ENCODE measurements around the gene LPCAT1. TPM values are rescaled to one million over a fixed set of nuclear protein-coding genes. Genes with fewer than 3 reads are reported as not detected.
"Not testable (repeated sequence)": the region's sequence is repeated elsewhere in the genome, so short reads cannot be mapped to it uniquely, and the experiment has no call there.

The LPCAT1 gene
- total and polyA plus RNA-seq, 2 experiments from 2014 or later = 78.0 to 255 TPM

- TF ChIP-seq ZNF331 (CRISPR knock-in tag; IDR thresholded peaks at IDR 0.05; ENCODE audit: low read depth) (no peak), EZH2phosphoT487 (IDR thresholded peaks at IDR 0.05; ENCODE audit: unreplicated experiment) (no peak), ZNF114 (CRISPR knock-in tag; IDR thresholded peaks at IDR 0.05) (no peak), CTCF (conservative IDR thresholded peaks at IDR 0.05; ENCODE audit: low read depth in 2 of 2) (no peak), JUNB (IDR thresholded peaks at IDR 0.05; ENCODE audit: unreplicated experiment) (no peak), ETS1 (IDR thresholded peaks at IDR 0.05) (no peak), EZH2 (IDR thresholded peaks at IDR 0.05; ENCODE audit: low read depth, unreplicated experiment) (no peak), REST (IDR thresholded peaks at IDR 0.05; ENCODE audit: unreplicated experiment) (no peak), NANOG (IDR thresholded peaks at IDR 0.05; ENCODE audit: borderline replicate concordance) (no peak), POLR2AphosphoS5 (IDR thresholded peaks at IDR 0.05; ENCODE audit: low read depth) (no peak)
These were observed 99.7 kb downstream of the LPCAT1 start (continued) for GRCh38 chr5:1423901-1424603.

GRCh38 chr5:1422522-1422921 is 101.2 kb downstream of the LPCAT1 start:
- not testable (repeated sequence) for H3K4me2 ChIP-seq; ATAC-seq; H3K36me3 Mint-ChIP-seq (ENCODE audit: low read depth); H3K79me2 ChIP-seq (replicated peaks; ENCODE audit: insufficient read depth); H3K27ac Mint-ChIP-seq; H3K36me3 ChIP-seq (ENCODE audit: insufficient read depth); H2AFZ ChIP-seq; H3K27me3 ChIP-seq (ENCODE audit: insufficient read depth); H3K4me3 ChIP-seq; H4K20me1 ChIP-seq (replicated peaks; ENCODE audit: insufficient read depth); H3K27ac ChIP-seq (ENCODE audit: low read depth); DNase-seq (ENCODE audit: low spot score); H3K4me3 Mint-ChIP-seq; H3F3A ChIP-seq (replicated peaks; ENCODE audit: low read depth); H3K9me2 ChIP-seq (ENCODE audit: insufficient read depth); H3K4me1 Mint-ChIP-seq; H3K4me1 ChIP-seq (ENCODE audit: insufficient read depth)
- peaks cover 32% of the 10 kb centered on the region for H3K9me3 Mint-ChIP-seq
- peaks cover 13% of the 10 kb centered on the region for H3K27me3 Mint-ChIP-seq (ENCODE audit: insufficient read depth, low read depth, poor library complexity)

Data from GM23338 (cell line).